GM21360 (cell line): ENCODE measurements around the gene STX18.
A peak's percentile ranks its signal among the peaks of the same experiment; 100 is the strongest.
"Not testable (repeated sequence)": the region's sequence is repeated elsewhere in the genome, so short reads cannot be mapped to it uniquely, and the experiment has no call there.

Experiments
- ATAC-seq: cut with Tn5 transposase; IDR thresholded peaks from one replicate; pipeline ENCODE4 v1.9.1; 2021; ENCODE audit warnings: mild to moderate bottlenecking, moderate library complexity; ENCODE audit not compliant: unreplicated experiment

The STX18 gene

GRCh38 chr4:4541661-4542570 lies at the start of gene STX18:
STX18 (minus strand) TSS chr4:4542048; CDS start chr4:4541964, 84 bp downstream.
- peak; percentile 83 for ATAC-seq

- ATAC-seq, result no peak
These were observed 49.2 kb upstream of the STX18 start for GRCh38 chr4:4591071-4591470.

- no peak for ATAC-seq
These were observed 48.7 kb upstream of the STX18 start for GRCh38 chr4:4590546-4590945.

GRCh38 chr4:4585012-4585670 lies 43.3 kb upstream of the STX18 start:
- ATAC-seq, result no peak

GRCh38 chr4:4583606-4584005 lies 41.8 kb upstream of the STX18 start:
- ATAC-seq, result no peak

GRCh38 chr4:4582653-4583052 lies 40.8 kb upstream of the STX18 start:
- no peak for ATAC-seq

GRCh38 chr4:4580494-4580893 lies 38.6 kb upstream of the STX18 start:
- ATAC-seq, result no peak

GRCh38 chr4:4578981-4579380 lies 37.1 kb upstream of the STX18 start:
- no peak for ATAC-seq

GRCh38 chr4:4577359-4577875 lies 35.6 kb upstream of the STX18 start:
- ATAC-seq, result no peak

- peak; percentile 73 for ATAC-seq
These were observed 33.7 kb upstream of the STX18 start for GRCh38 chr4:4575284-4576211.

GRCh38 chr4:4574792-4575191 lies 32.9 kb upstream of the STX18 start:
- ATAC-seq, result no peak

GRCh38 chr4:4574052-4574451 lies 32.2 kb upstream of the STX18 start:
- ATAC-seq, result no peak

GRCh38 chr4:4572821-4573220 lies 31.0 kb upstream of the STX18 start:
- no peak for ATAC-seq

- ATAC-seq, result not testable (repeated sequence)
These were observed 28.0 kb upstream of the STX18 start for GRCh38 chr4:4569861-4570260.

- no peak for ATAC-seq
These were observed 27.1 kb upstream of the STX18 start for GRCh38 chr4:4568806-4569427.

- not testable (repeated sequence) for ATAC-seq
These were observed 24.5 kb upstream of the STX18 start for GRCh38 chr4:4566359-4566758.

- ATAC-seq, result no peak
These were observed 22.7 kb upstream of the STX18 start for GRCh38 chr4:4564522-4564921.

- no peak for ATAC-seq
These were observed 18.8 kb upstream of the STX18 start for GRCh38 chr4:4560642-4561041.

GRCh38 chr4:4560136-4560535 lies 18.3 kb upstream of the STX18 start:
- no peak for ATAC-seq

GRCh38 chr4:4559596-4559995 lies 17.7 kb upstream of the STX18 start:
- ATAC-seq, result no peak
